ENCODE results near the gene CAP2. TPM values are rescaled to one million over a fixed set of nuclear protein-coding genes. Genes with fewer than 3 reads are reported as not detected.
"Not testable (repeated sequence)": the region's sequence is repeated elsewhere in the genome, so short reads cannot be mapped to it uniquely, and the experiment has no call there.

The CAP2 gene
- total RNA-seq, 1 donor from 2014 or later = not detected

DNA sequence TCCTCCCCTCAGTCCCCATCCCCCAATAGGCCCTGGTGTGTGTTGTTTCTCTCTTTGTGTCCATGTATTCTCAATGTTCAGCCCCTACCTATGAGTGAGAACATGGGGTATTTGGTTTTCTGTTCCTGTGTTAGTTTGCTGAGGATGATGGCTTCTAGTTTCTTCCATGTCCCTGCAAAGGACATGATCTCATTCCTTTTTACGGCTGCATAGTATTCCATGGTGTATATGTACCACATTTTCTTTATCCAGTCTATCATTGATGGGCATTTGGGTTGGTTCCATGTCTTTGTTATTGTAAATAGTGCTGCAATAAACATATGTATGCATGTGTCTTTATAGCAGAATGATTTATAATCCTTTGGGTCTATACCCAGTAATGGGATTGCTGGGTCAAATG is 21.0 kb downstream of the CAP2 start:
- H3K27ac Mint-ChIP-seq; H3K9me3 Mint-ChIP-seq; H3K27me3 Mint-ChIP-seq; DNase-seq; H3K4me3 Mint-ChIP-seq; intact Hi-C loops (cut with micrococcal nuclease); H3K36me3 Mint-ChIP-seq (ENCODE audit: low read depth); H3K4me1 Mint-ChIP-seq: not testable (repeated sequence)

- intact Hi-C loops (cut with micrococcal nuclease) = no loop called here
- Mint-ChIP-seq H3K9me3 (no peaks in the 10 kb centered on the region), H3K36me3 (ENCODE audit: low read depth) (no peaks in the 10 kb centered on the region), H3K27ac (no peak overlapping the region), H3K4me1 (no peaks in the 10 kb centered on the region), H3K27me3 (peaks cover 2% of the 10 kb centered on the region), H3K4me3 (no peak overlapping the region)
- no peak for DNase-seq
Measured at GRCh38 chr6:17415321-17415720, 21.9 kb downstream of the CAP2 start.

DNA sequence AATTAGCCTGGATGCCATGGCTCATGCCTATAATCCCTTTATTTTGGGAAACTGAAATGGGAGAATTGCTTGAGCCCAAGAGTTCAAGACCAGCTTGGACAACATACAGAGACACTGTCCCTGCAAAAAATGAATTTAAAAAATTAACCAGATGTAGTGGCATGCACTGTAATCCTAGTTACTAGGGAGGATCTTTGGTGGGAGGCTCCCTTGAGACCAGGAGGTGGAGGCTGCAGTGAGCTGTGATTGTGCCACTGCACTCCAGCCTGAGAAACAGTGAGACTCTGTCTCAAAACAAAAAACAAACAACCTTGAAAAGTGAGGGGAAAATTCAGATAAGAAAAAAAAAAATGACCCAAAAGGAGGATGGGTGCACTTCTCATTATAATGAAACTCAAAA is 23.4 kb downstream of the CAP2 start:
- Mint-ChIP-seq H3K27ac (no peak overlapping the region), H3K36me3 (ENCODE audit: low read depth) (no peaks in the 10 kb centered on the region), H3K27me3 (peaks cover 2% of the 10 kb centered on the region), H3K9me3 (no peaks in the 10 kb centered on the region), H3K4me1 (no peaks in the 10 kb centered on the region), H3K4me3 (no peak overlapping the region)
- intact Hi-C loops (cut with micrococcal nuclease) = no loop called here
- DNase-seq = no peak

DNA sequence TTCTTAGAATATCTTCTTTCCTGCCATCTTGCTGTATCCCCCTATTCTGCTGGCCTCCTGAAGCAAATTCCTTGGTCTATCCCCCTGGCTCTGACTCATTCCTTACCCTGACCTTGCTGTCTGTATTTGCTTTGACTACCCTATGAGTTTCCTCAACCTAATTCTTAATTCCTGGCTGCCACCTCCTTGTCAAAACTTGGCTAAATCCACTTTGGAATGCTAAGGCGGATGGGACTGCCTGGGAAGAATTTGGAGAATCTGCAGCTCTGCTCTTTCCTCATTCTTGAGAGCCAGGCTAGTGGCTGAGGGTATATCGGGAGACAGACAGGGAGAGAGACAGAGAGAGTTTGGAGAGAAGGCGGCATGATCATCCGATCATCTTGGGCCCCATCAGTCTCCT is 24.4 kb downstream of the CAP2 start:
- Mint-ChIP-seq H3K4me3 (no peak overlapping the region), H3K27me3 (peaks cover 2% of the 10 kb centered on the region), H3K36me3 (ENCODE audit: low read depth) (no peaks in the 10 kb centered on the region), H3K9me3 (no peaks in the 10 kb centered on the region), H3K27ac (no peak overlapping the region), H3K4me1 (no peaks in the 10 kb centered on the region)
- intact Hi-C loops (cut with micrococcal nuclease) = no loop called here
- DNase-seq = no peak

GRCh38 chr6:17418281-17419188 is 25.1 kb downstream of the CAP2 start:
- Mint-ChIP-seq H3K27me3 (peaks cover 2% of the 10 kb centered on the region), H3K4me3 (no peak overlapping the region), H3K36me3 (ENCODE audit: low read depth) (no peaks in the 10 kb centered on the region), H3K4me1 (no peaks in the 10 kb centered on the region), H3K9me3 (no peaks in the 10 kb centered on the region), H3K27ac (no peak overlapping the region)
- intact Hi-C loops (cut with micrococcal nuclease) = no loop called here
- no peak for DNase-seq

DNA sequence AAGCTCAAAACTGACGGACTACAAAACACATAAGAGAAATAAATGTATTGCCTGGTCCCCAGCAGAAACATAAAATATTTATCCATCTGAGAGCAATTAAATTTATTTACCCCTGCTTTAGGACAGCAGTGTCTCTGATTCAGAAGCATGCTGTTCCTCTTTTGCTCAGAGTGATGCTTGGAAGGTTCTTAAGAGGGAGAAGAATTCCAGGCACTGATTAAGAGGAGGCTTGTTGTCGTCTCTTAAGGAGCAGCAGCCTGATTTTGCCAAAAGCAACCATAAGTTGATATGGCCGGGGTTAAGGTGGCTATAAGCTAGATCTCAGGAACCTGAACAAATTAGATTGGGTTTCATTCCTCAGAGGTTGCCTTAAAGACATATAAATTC is 25.8 kb downstream of the CAP2 start:
- Mint-ChIP-seq H3K4me1 (no peaks in the 10 kb centered on the region), H3K27me3 (peaks cover 2% of the 10 kb centered on the region)

GRCh38 chr6:17420368-17420767 is 27.0 kb downstream of the CAP2 start:
- intact Hi-C loops (cut with micrococcal nuclease) = no loop called here
- Mint-ChIP-seq H3K4me3 (no peak overlapping the region), H3K27ac (no peak overlapping the region), H3K9me3 (no peaks in the 10 kb centered on the region), H3K27me3 (peaks cover 2% of the 10 kb centered on the region), H3K4me1 (no peaks in the 10 kb centered on the region), H3K36me3 (ENCODE audit: low read depth) (no peaks in the 10 kb centered on the region)
- no peak for DNase-seq

More for the DNA sequence above, 25.8 kb downstream of the CAP2 start:
- DNase-seq = no peak
- no peaks in the 10 kb centered on the region for H3K36me3 Mint-ChIP-seq (ENCODE audit: low read depth)
- H3K27ac Mint-ChIP-seq = no peak overlapping the region
- no peak overlapping the region for H3K4me3 Mint-ChIP-seq
- H3K9me3 Mint-ChIP-seq = no peaks in the 10 kb centered on the region
- intact Hi-C loops (cut with micrococcal nuclease) = no loop called here

DNA sequence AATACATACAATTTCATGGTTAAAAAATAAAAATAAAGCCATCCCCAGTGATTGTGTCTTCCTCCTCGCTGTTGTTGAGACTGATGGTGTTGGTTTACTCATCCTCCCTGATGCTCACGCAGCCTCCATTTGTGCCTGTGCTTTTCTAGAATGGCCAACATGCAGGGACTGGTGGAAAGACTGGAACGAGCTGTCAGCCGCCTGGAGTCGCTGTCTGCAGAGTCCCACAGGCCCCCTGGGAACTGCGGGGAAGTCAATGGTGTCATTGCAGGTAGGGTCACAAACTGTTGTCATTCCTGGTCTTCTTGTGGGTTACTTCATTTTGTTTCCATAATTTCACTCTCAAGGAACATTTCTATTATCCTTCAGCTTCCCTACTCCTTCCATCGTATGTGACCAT is 28.0 kb downstream of the CAP2 start:
- H3K27me3 Mint-ChIP-seq = peaks cover 1% of the 10 kb centered on the region
- no peak for DNase-seq
- no peaks in the 10 kb centered on the region for H3K4me1 Mint-ChIP-seq
- H3K9me3 Mint-ChIP-seq = no peaks in the 10 kb centered on the region
- no peak overlapping the region for H3K27ac Mint-ChIP-seq
- H3K4me3 Mint-ChIP-seq = no peak overlapping the region
- H3K36me3 Mint-ChIP-seq (ENCODE audit: low read depth) = no peaks in the 10 kb centered on the region
- intact Hi-C loops (cut with micrococcal nuclease) = no loop called here

DNA sequence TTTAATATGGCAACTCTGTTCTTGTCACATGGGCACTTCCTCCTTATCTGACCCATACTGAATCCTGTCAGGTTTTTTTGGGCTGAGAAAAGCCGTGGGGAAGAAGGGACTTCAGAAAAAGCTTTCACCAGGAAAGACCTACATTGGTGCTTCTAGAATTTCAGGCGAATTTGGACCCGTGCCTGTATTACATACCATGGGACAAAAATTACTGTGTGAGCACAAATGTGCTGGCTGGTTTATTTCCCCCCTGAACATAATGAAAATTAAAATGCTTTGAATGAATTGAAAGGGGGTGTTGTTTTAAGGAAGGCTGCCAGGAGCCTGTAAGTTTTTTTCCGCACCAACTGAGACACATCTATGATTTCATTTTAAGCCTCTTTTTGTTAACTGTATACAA is 29.6 kb downstream of the CAP2 start:
- H3K36me3 Mint-ChIP-seq (ENCODE audit: low read depth) = no peaks in the 10 kb centered on the region
- intact Hi-C loops (cut with micrococcal nuclease) = no loop called here
- no peak overlapping the region for H3K4me3 Mint-ChIP-seq
- no peaks in the 10 kb centered on the region for H3K4me1 Mint-ChIP-seq
- no peaks in the 10 kb centered on the region for H3K9me3 Mint-ChIP-seq
- no peak for DNase-seq
- H3K27ac Mint-ChIP-seq = no peak overlapping the region
- H3K27me3 Mint-ChIP-seq = no peaks in the 10 kb centered on the region

GRCh38 chr6:17427062-17427461 is 33.7 kb downstream of the CAP2 start:
- no peaks in the 10 kb centered on the region for H3K4me1 Mint-ChIP-seq
- no peaks in the 10 kb centered on the region for H3K36me3 Mint-ChIP-seq (ENCODE audit: low read depth)
- no peaks in the 10 kb centered on the region for H3K27me3 Mint-ChIP-seq
- intact Hi-C loops (cut with micrococcal nuclease) = no loop called here
- no peaks in the 10 kb centered on the region for H3K9me3 Mint-ChIP-seq
- no peak overlapping the region for H3K27ac Mint-ChIP-seq
- no peak for DNase-seq
- H3K4me3 Mint-ChIP-seq = no peak overlapping the region

GRCh38 chr6:17427617-17428016 is 34.2 kb downstream of the CAP2 start:
- no peak overlapping the region for H3K4me3 Mint-ChIP-seq
- H3K36me3 Mint-ChIP-seq (ENCODE audit: low read depth) = no peaks in the 10 kb centered on the region
- no peaks in the 10 kb centered on the region for H3K4me1 Mint-ChIP-seq
- intact Hi-C loops (cut with micrococcal nuclease) = no loop called here
- H3K9me3 Mint-ChIP-seq = no peaks in the 10 kb centered on the region
- no peaks in the 10 kb centered on the region for H3K27me3 Mint-ChIP-seq
- no peak for DNase-seq
- H3K27ac Mint-ChIP-seq = no peak overlapping the region

DNA sequence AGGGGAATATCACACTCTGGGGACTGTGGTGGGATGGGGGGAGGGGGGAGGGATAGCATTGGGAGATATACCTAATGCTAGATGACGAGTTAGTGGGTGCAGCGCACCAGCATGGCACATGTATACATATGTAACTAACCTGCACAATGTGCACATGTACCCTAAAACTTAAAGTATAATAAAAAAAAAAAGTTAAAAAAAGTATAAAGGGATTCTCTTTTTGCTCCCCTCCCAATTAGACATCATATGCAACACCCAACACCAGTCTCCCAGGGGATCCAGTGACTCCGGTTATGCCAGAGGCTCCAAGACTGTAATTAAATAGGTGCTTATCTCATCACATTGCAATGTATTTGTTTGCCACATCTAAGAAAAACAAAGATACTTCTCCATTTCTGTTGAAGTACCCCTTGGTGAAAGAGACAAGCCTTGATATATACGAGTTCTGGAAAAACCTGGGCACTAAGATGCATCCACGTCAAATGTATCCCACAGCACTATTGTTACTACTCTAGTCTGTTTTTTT is 35.3 kb downstream of the CAP2 start:
- DNase-seq; H3K27ac Mint-ChIP-seq; H3K27me3 Mint-ChIP-seq; H3K4me3 Mint-ChIP-seq; H3K4me1 Mint-ChIP-seq; H3K36me3 Mint-ChIP-seq (ENCODE audit: low read depth); H3K9me3 Mint-ChIP-seq; intact Hi-C loops (cut with micrococcal nuclease): not testable (repeated sequence)

- H3K4me1 Mint-ChIP-seq = no peaks in the 10 kb centered on the region
- no peak overlapping the region for H3K4me3 Mint-ChIP-seq
- H3K9me3 Mint-ChIP-seq = no peaks in the 10 kb centered on the region
- no peak overlapping the region for H3K27ac Mint-ChIP-seq
- H3K36me3 Mint-ChIP-seq (ENCODE audit: low read depth) = no peaks in the 10 kb centered on the region
- intact Hi-C loops (cut with micrococcal nuclease) = no loop called here
- H3K27me3 Mint-ChIP-seq = no peaks in the 10 kb centered on the region
- no peak for DNase-seq
Measured at GRCh38 chr6:17429383-17430061, 36.1 kb downstream of the CAP2 start.

DNA sequence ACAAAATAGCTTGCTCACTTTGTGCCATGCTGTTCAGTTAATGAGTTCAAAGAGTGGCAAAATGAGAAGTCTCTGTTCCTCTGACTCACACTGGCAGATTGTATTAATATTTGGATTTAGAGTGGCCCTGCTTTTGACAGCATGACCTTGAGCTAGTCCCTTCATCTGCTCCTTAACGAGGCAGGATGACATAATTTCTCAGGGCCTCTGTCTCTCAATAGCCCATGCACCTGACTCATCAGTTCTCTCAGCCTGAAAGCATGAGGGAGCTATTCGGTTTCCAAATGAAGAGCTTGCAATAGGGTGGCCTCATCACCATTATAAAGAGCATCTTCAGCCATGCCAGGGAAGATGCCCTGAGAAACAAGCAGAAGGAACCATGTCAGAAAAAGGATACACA is 38.2 kb downstream of the CAP2 start:
- no peaks in the 10 kb centered on the region for H3K27me3 Mint-ChIP-seq
- H3K4me1 Mint-ChIP-seq = no peaks in the 10 kb centered on the region
- no peak overlapping the region for H3K27ac Mint-ChIP-seq
- no peaks in the 10 kb centered on the region for H3K36me3 Mint-ChIP-seq (ENCODE audit: low read depth)
- H3K9me3 Mint-ChIP-seq = no peaks in the 10 kb centered on the region
- DNase-seq = no peak
- intact Hi-C loops (cut with micrococcal nuclease) = no loop called here
- no peak overlapping the region for H3K4me3 Mint-ChIP-seq
